PC-3 (cell line): ENCODE data around the gene AUH.

Experiments used
- CTCF ChIP-seq: fragments of 300-600 bp; sonication (generic); conservative IDR thresholded peaks from 2 replicates; pipeline ENCODE4 v1.5.1; 2017; ENCODE audit warnings: antibody characterized with exemption, low read depth, mild to moderate bottlenecking, low read length
- EZH2 ChIP-seq: fragments of 300-600 bp; sonication (generic); IDR thresholded peaks from one replicate; pipeline ENCODE4 v1.6.1; 2017; ENCODE audit warnings: antibody characterized with exemption, mild to moderate bottlenecking, low read length; ENCODE audit not compliant: unreplicated experiment
- EZH2phosphoT487 ChIP-seq: fragments of 300-600 bp; sonication (generic); IDR thresholded peaks from 2 replicates; pipeline ENCODE4 v1.6.1; 2018; ENCODE audit warnings: mild to moderate bottlenecking, antibody characterized with exemption, low read length, borderline replicate concordance

GRCh38 chr9:91177081-91177480, 184.6 kb downstream of the AUH start:
- TF ChIP-seq CTCF (no peak), EZH2 (no peak), EZH2phosphoT487 (no peak)
